ENCODE results near the gene CAMK1D.
"Not testable (repeated sequence)": the region's sequence is repeated elsewhere in the genome, so short reads cannot be mapped to it uniquely, and the experiment has no call there.

CAMK1D gene

DNA sequence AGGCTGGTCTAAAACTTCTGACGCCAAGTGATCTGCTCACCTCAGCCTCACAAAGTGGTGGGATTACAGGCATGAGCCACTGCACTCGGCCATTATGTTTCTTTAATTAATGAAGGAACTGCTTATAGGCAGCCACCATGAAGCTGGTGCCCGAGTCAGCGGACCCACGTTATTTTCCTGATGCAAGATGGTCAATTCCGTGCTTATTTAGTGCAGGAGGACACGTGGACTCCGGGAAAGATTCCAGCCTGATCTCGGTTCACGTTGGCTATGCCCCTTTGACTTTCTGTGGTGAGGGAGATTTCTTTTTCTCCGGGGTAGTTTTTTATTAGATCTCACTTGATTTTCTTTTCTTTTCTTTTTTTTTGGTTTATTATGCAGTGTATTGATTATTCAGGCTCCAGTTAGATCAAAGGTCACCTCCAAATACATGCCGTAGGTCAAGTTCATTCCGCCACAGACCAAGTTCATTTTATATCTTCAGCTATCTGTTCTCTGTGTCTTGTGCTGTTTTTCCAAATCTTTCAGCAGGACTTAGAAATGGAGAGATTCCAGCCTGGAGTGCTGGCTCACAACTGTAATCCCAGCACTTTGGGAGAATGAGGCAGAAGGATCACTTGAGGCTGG is 8.3 kb downstream of the CAMK1D start:
- Histone ChIP-seq H3F3A (ENCODE audit: insufficient read depth, low read length) (no peaks in the 10 kb centered on the region), H3K4me3 (ENCODE audit: low read depth, low read length, poor library complexity, severe bottlenecking) (no peak overlapping the region), H3K9me2 (ENCODE audit: low read depth, low read length) (no peaks in the 10 kb centered on the region), H3K4me1 (ENCODE audit: insufficient read depth, low read length, severe bottlenecking) (no peaks in the 10 kb centered on the region), H3K4me2 (ENCODE audit: low read length) (no peak overlapping the region), H3K9me3 (ENCODE audit: low read length) (no peaks in the 10 kb centered on the region), H4K20me1 (ENCODE audit: insufficient read depth, low read length) (no peaks in the 10 kb centered on the region), H3K27me3 (ENCODE audit: insufficient read depth, low read length) (no peaks in the 10 kb centered on the region), H3K27ac (ENCODE audit: low read depth, low read length, poor library complexity, severe bottlenecking) (no peak overlapping the region), H2AFZ (ENCODE audit: low read length) (no peak overlapping the region), H3K9ac (ENCODE audit: low read length) (no peak overlapping the region), H3K36me3 (ENCODE audit: insufficient read depth, low read length) (no peaks in the 10 kb centered on the region), H3K79me2 (ENCODE audit: insufficient read depth, low read length) (no peaks in the 10 kb centered on the region)
- TF ChIP-seq, protein P1, sequence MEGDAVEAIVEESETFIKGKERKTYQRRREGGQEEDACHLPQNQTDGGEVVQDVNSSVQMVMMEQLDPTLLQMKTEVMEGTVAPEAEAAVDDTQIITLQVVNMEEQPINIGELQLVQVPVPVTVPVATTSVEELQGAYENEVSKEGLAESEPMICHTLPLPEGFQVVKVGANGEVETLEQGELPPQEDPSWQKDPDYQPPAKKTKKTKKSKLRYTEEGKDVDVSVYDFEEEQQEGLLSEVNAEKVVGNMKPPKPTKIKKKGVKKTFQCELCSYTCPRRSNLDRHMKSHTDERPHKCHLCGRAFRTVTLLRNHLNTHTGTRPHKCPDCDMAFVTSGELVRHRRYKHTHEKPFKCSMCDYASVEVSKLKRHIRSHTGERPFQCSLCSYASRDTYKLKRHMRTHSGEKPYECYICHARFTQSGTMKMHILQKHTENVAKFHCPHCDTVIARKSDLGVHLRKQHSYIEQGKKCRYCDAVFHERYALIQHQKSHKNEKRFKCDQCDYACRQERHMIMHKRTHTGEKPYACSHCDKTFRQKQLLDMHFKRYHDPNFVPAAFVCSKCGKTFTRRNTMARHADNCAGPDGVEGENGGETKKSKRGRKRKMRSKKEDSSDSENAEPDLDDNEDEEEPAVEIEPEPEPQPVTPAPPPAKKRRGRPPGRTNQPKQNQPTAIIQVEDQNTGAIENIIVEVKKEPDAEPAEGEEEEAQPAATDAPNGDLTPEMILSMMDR (IDR thresholded peaks at IDR 0.05; ENCODE audit: low read length): no peak
- TF ChIP-seq EZH2 (IDR thresholded peaks at IDR 0.05; ENCODE audit: borderline replicate concordance, low read length): no peak

DNA sequence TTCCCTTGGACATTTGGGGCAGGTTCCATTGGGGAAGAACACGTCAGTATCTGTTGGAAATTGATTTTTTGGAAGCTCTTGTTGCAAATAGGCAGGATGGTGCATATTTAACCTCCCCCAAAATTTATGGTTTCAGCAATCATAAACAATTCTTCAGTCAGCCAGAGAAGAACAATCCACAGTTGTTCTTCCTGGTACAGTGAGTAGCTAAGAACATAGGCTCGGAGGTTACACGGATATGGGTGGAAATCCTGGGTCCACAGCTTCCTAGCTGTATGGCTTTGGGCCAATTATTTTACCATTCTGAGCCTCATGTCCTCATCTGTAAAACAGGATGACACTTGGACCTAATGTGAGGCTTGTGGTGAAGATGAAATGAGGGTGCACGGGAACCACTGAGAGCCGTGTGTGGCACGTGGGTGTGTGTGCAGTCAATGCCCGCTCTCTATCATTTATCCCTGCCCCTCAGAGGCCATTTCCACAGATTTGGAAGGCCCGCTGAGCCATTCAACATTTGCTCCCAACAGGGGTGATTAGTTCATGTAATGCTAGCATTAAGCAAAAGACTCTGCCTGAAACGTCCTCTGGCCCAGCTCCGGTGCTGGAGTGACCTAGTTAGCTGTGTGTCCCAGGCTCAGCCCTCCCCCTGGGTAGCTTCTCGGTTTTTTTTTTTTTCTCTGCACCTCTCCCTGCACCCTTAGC is 9.7 kb downstream of the CAMK1D start:
- H3K79me2 ChIP-seq (ENCODE audit: insufficient read depth, low read length): no peaks in the 10 kb centered on the region
- H3K9ac ChIP-seq (ENCODE audit: low read length): no peak overlapping the region
- H4K20me1 ChIP-seq (ENCODE audit: insufficient read depth, low read length): no peaks in the 10 kb centered on the region
- no peak overlapping the region for H2AFZ ChIP-seq (ENCODE audit: low read length)
- no peaks in the 10 kb centered on the region for H3K9me3 ChIP-seq (ENCODE audit: low read length)
- TF ChIP-seq, protein P1 (IDR thresholded peaks at IDR 0.05; ENCODE audit: low read length): no peak
- TF ChIP-seq EZH2 (IDR thresholded peaks at IDR 0.05; ENCODE audit: borderline replicate concordance, low read length): no peak
- H3K4me1 ChIP-seq (ENCODE audit: insufficient read depth, low read length, severe bottlenecking): no peaks in the 10 kb centered on the region
- no peaks in the 10 kb centered on the region for H3F3A ChIP-seq (ENCODE audit: insufficient read depth, low read length)
- H3K27ac ChIP-seq (ENCODE audit: low read depth, low read length, poor library complexity, severe bottlenecking): no peak overlapping the region
- no peaks in the 10 kb centered on the region for H3K9me2 ChIP-seq (ENCODE audit: low read depth, low read length)
- no peak overlapping the region for H3K4me3 ChIP-seq (ENCODE audit: low read depth, low read length, poor library complexity, severe bottlenecking)
- no peaks in the 10 kb centered on the region for H3K27me3 ChIP-seq (ENCODE audit: insufficient read depth, low read length)
- no peaks in the 10 kb centered on the region for H3K36me3 ChIP-seq (ENCODE audit: insufficient read depth, low read length)
- H3K4me2 ChIP-seq (ENCODE audit: low read length): no peak overlapping the region

DNA sequence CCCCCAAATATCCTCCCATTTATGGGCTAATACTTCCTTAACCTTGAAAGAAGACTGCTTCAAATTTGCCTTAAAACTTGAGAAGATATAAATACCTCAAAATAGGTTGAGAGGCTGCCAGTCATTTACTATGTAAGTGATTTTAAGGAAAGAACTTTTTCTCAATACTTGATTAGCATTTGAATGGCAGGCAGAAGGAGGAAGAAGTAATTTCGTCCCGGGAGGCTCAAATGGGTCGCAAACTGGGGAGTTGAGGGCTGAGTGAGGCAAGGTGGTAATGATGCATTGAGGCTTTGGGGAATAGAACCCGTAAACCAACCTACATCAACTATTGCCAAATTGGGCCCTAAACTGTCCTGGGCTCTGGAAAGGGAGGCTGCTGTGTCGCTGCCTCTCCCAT is 11.1 kb downstream of the CAMK1D start:
- Histone ChIP-seq H4K20me1 (ENCODE audit: insufficient read depth, low read length) (no peaks in the 10 kb centered on the region), H3F3A (ENCODE audit: insufficient read depth, low read length) (no peaks in the 10 kb centered on the region), H3K4me3 (ENCODE audit: low read depth, low read length, poor library complexity, severe bottlenecking) (no peak overlapping the region), H3K9ac (ENCODE audit: low read length) (no peak overlapping the region), H3K4me1 (ENCODE audit: insufficient read depth, low read length, severe bottlenecking) (no peaks in the 10 kb centered on the region), H3K36me3 (ENCODE audit: insufficient read depth, low read length) (no peaks in the 10 kb centered on the region), H3K27me3 (ENCODE audit: insufficient read depth, low read length) (no peaks in the 10 kb centered on the region), H3K9me2 (ENCODE audit: low read depth, low read length) (no peaks in the 10 kb centered on the region), H3K9me3 (ENCODE audit: low read length) (no peaks in the 10 kb centered on the region), H3K4me2 (ENCODE audit: low read length) (no peak overlapping the region), H3K79me2 (ENCODE audit: insufficient read depth, low read length) (no peaks in the 10 kb centered on the region), H2AFZ (ENCODE audit: low read length) (no peak overlapping the region), H3K27ac (ENCODE audit: low read depth, low read length, poor library complexity, severe bottlenecking) (no peak overlapping the region)
- TF ChIP-seq, protein P1 (IDR thresholded peaks at IDR 0.05; ENCODE audit: low read length): no peak
- TF ChIP-seq EZH2 (IDR thresholded peaks at IDR 0.05; ENCODE audit: borderline replicate concordance, low read length): no peak

DNA sequence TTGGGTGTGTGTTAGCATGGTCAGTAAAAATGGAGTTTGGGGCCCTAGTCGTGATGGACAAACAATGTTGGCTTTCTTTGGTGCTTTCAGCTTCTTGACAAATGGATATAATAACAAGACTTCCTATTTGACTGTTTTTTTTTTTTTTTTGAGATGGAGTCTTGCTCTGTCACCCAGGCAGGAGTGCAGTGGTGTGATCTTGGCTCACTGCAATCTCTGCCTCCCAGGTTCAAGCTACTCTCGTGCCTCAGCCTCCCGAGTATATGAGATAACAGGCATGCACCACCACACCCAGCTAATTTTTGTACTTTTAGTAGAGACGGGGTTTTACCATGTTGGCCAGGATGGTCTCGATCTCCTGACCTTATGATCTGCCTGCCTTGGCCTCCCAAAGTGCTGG is 11.8 kb downstream of the CAMK1D start:
- not testable (repeated sequence) for H3K9me3 ChIP-seq (ENCODE audit: low read length); H3K27ac ChIP-seq (ENCODE audit: low read depth, low read length, poor library complexity, severe bottlenecking); H3K9me2 ChIP-seq (ENCODE audit: low read depth, low read length); H3F3A ChIP-seq (ENCODE audit: insufficient read depth, low read length); H3K9ac ChIP-seq (ENCODE audit: low read length); H3K4me3 ChIP-seq (ENCODE audit: low read depth, low read length, poor library complexity, severe bottlenecking); H3K4me1 ChIP-seq (ENCODE audit: insufficient read depth, low read length, severe bottlenecking); H3K36me3 ChIP-seq (ENCODE audit: insufficient read depth, low read length); H2AFZ ChIP-seq (ENCODE audit: low read length); H3K27me3 ChIP-seq (ENCODE audit: insufficient read depth, low read length); H3K79me2 ChIP-seq (ENCODE audit: insufficient read depth, low read length); H4K20me1 ChIP-seq (ENCODE audit: insufficient read depth, low read length); H3K4me2 ChIP-seq (ENCODE audit: low read length)
